KMS-11 (cell line): ENCODE results near the gene LEMD3.

Experiments used
- H2AFZ ChIP-seq: fragments of 200-600 bp; sonication (generic); 2 replicates; pipeline ENCODE4 v1.6.1; 2016; ENCODE audit warnings: antibody characterized with exemption, mixed run types, low read depth
- H3K27ac ChIP-seq: fragments of 200-600 bp; sonication (generic); 2 replicates; pipeline ENCODE4 v1.6.1; 2016; ENCODE audit warnings: mild to moderate bottlenecking, mixed run types
- H3K27me3 ChIP-seq: fragments of 200-600 bp; sonication (generic); 2 replicates; pipeline ENCODE4 v1.6.1; 2017; ENCODE audit warnings: mild to moderate bottlenecking, low read depth, mixed run types, moderate library complexity; ENCODE audit not compliant: insufficient read depth
- H3K36me3 ChIP-seq: fragments of 200-600 bp; sonication (generic); 2 replicates; pipeline ENCODE4 v1.6.1; 2017; ENCODE audit warnings: mild to moderate bottlenecking, mixed run types; ENCODE audit not compliant: insufficient read depth
- H3K4me1 ChIP-seq: fragments of 200-600 bp; sonication (generic); 2 replicates; pipeline ENCODE4 v1.6.1; 2016; ENCODE audit warnings: mild to moderate bottlenecking, low read depth, mixed run types; ENCODE audit not compliant: poor library complexity, severe bottlenecking
- H3K4me2 ChIP-seq: fragments of 200-600 bp; sonication (generic); 2 replicates; pipeline ENCODE4 v1.7.0; 2016; ENCODE audit warnings: mild to moderate bottlenecking, mixed run types
- H3K4me3 ChIP-seq: fragments of 200-600 bp; sonication (generic); IDR thresholded peaks from 2 replicates; pipeline ENCODE4 v1.6.1; 2017; ENCODE audit warnings: low read depth, low read length, mixed read lengths; ENCODE audit not compliant: insufficient read depth
- H3K79me2 ChIP-seq: fragments of 200-600 bp; sonication (generic); 2 replicates; pipeline ENCODE4 v1.6.1; 2016; ENCODE audit warnings: low read depth, mixed run types; ENCODE audit not compliant: insufficient read depth
- H3K9ac ChIP-seq: fragments of 200-600 bp; sonication (generic); 2 replicates; pipeline ENCODE4 v1.6.1; 2016; ENCODE audit warnings: mild to moderate bottlenecking, mixed run types
- H4K20me1 ChIP-seq: fragments of 200-600 bp; sonication (generic); 2 replicates; pipeline ENCODE4 v1.6.1; 2016; ENCODE audit warnings: mild to moderate bottlenecking, mixed run types; ENCODE audit not compliant: insufficient read depth
- CTCF ChIP-seq: fragments of 200-600 bp; sonication (generic); conservative IDR thresholded peaks from 2 replicates; pipeline ENCODE4 v1.6.1; 2017; ENCODE audit warnings: low read depth, mild to moderate bottlenecking, antibody characterized with exemption, low read length, moderate library complexity, mixed read lengths

LEMD3 gene

GRCh38 chr12:65203376-65203775 is 34.0 kb downstream of the LEMD3 start:
- H3K27ac ChIP-seq = no peak overlapping the region
- H3K4me3 ChIP-seq = no peak overlapping the region
- H3K36me3 ChIP-seq = no peaks in the 10 kb centered on the region
- peaks cover 87% of the 10 kb centered on the region for H3K79me2 ChIP-seq
- H3K9ac ChIP-seq = no peak overlapping the region
- no peaks in the 10 kb centered on the region for H3K27me3 ChIP-seq
- no peak overlapping the region for H2AFZ ChIP-seq
- H3K4me2 ChIP-seq = no peak overlapping the region
- H4K20me1 ChIP-seq = peaks cover 13% of the 10 kb centered on the region
- peaks cover 43% of the 10 kb centered on the region for H3K4me1 ChIP-seq
- TF ChIP-seq CTCF = no peak

GRCh38 chr12:65204886-65205525 is 35.6 kb downstream of the LEMD3 start:
- H3K4me3 ChIP-seq = no peak overlapping the region
- no peak overlapping the region for H3K27ac ChIP-seq
- no peak overlapping the region for H3K9ac ChIP-seq
- no peaks in the 10 kb centered on the region for H3K36me3 ChIP-seq
- H4K20me1 ChIP-seq = peaks cover 13% of the 10 kb centered on the region
- no peak for TF ChIP-seq CTCF
- no peak overlapping the region for H3K4me2 ChIP-seq
- H3K79me2 ChIP-seq = peaks cover 84% of the 10 kb centered on the region
- H2AFZ ChIP-seq = no peak overlapping the region
- H3K4me1 ChIP-seq = peaks cover 59% of the 10 kb centered on the region
- H3K27me3 ChIP-seq = no peaks in the 10 kb centered on the region

GRCh38 chr12:65205886-65206285 is 36.5 kb downstream of the LEMD3 start:
- no peak overlapping the region for H3K27ac ChIP-seq
- peaks cover 13% of the 10 kb centered on the region for H4K20me1 ChIP-seq
- no peak overlapping the region for H3K4me3 ChIP-seq
- TF ChIP-seq CTCF = no peak
- H3K27me3 ChIP-seq = no peaks in the 10 kb centered on the region
- H3K4me1 ChIP-seq = peaks cover 64% of the 10 kb centered on the region
- peak overlapping the region; percentile 20; the same call in 1 of the 2 replicates for H3K4me2 ChIP-seq
- peaks cover 84% of the 10 kb centered on the region for H3K79me2 ChIP-seq
- H2AFZ ChIP-seq = no peak overlapping the region
- no peak overlapping the region for H3K9ac ChIP-seq
- no peaks in the 10 kb centered on the region for H3K36me3 ChIP-seq

DNA sequence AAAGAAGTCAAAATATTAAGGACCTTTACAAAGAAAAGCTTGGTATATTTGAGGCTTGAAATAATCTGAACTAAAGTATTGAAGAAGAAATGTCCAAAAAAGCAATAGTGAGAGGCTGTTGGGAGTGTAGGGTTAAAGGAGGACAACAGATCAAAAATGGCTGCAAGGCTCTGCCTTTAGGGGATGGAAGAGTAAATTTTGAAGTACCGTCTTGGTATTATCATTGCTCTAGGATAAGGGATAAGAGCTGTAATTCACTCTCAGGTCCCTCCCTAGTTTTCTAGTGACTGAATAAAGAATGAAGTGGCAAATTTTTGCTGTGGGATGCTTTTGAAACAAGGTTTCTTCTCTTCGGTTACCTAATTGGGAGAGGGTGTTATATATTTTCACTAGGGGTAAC is 38.7 kb downstream of the LEMD3 start:
- Histone ChIP-seq H3K4me1 (peaks cover 64% of the 10 kb centered on the region), H3K36me3 (no peaks in the 10 kb centered on the region), H3K4me3 (no peak overlapping the region), H3K27ac (no peak overlapping the region), H2AFZ (no peak overlapping the region), H3K79me2 (peaks cover 65% of the 10 kb centered on the region), H4K20me1 (peaks cover 9% of the 10 kb centered on the region), H3K9ac (no peak overlapping the region), H3K4me2 (no peak overlapping the region), H3K27me3 (no peaks in the 10 kb centered on the region)
- no peak for TF ChIP-seq CTCF
